Activated CD8-positive, alpha-beta T cell treated with anti-CD3 and anti-CD28 coated beads, Interleukin-2, amount 10 ng/mL, durations not matched to agents 7 days and 5 days (primary cell): ENCODE measurements around the gene EXOSC7. TPM values are rescaled to one million over a fixed set of nuclear protein-coding genes. Genes with fewer than 3 reads are reported as not detected.

Source experiments
- ATAC-seq: fragments of 150-1000 bp; cut with Tn5 transposase; one replicate; pipeline ENCODE4 v1.10.0; 2021; ENCODE audit warnings: moderate library complexity
- CTCF ChIA-PET: fragments of 350-600 bp; sonication (Branson Sonifier 250); formaldehyde crosslinking; loops from one replicate; lab custom pipeline; 2021; ENCODE audit warnings: antibody characterized with exemption; lab: Charles Lee
- POLR2A ChIA-PET: fragments of 350-600 bp; sonication (Branson Sonifier 250); formaldehyde crosslinking; loops from one replicate; lab custom pipeline; 2021; ENCODE audit warnings: antibody characterized with exemption; lab: Charles Lee
- DNase-seq: peaks from one replicate; pipeline ENCODE4 v3.0.0-alpha.2; 2020
- H3K27ac Mint-ChIP-seq: one replicate; pipeline ENCODE4 v1.8.0; 2021; ENCODE audit warnings: mild to moderate bottlenecking, mixed read lengths
- H3K27me3 Mint-ChIP-seq: one replicate; pipeline ENCODE4 v1.8.0; 2021; ENCODE audit warnings: low read depth, mixed read lengths
- H3K36me3 Mint-ChIP-seq: one replicate; pipeline ENCODE4 v1.8.0; 2021; ENCODE audit warnings: low read depth, mixed read lengths
- H3K4me1 Mint-ChIP-seq: one replicate; pipeline ENCODE4 v1.8.0; 2021; ENCODE audit warnings: low read depth, mixed read lengths
- H3K4me3 Mint-ChIP-seq: one replicate; pipeline ENCODE4 v1.8.0; 2021; ENCODE audit warnings: mild to moderate bottlenecking, mixed read lengths
- H3K9me3 Mint-ChIP-seq: one replicate; pipeline ENCODE4 v1.8.0; 2022; ENCODE audit warnings: mixed read lengths; ENCODE audit not compliant: insufficient read depth
- total RNA-seq, 2 experiments: library from RNA; stranded (reverse); gene quantifications; one replicate each; pipeline ENCODE4 v1.2.3, GENCODE V29; 2021

EXOSC7 gene
- 10 to 100 TPM; 49.5 to 50.1 TPM for total RNA-seq

GRCh38 chr3:44976002-44976815 is at the start of gene EXOSC7, which contains the start of gene ZDHHC3:
Gene EXOSC7 (plus strand): TSS chr3:44976244. CDS start chr3:44976278, 34 bp downstream.
Gene ZDHHC3 (minus strand): TSS chr3:44976174. CDS start chr3:44959436, 16,738 bp downstream.
- no peaks in the 10 kb centered on the region for H3K27me3 Mint-ChIP-seq
- peaks cover 37% of the 10 kb centered on the region for H3K36me3 Mint-ChIP-seq
- peak; percentile 93 for ATAC-seq
- peaks cover 62% of the 10 kb centered on the region for H3K4me1 Mint-ChIP-seq
- ChIA-PET CTCF (interaction anchor here (1.0 to 5.6 kb wide), 9 partner anchors 9 to 65 kb away, joined by 3 to 38 read pairs (median 7); no protein-coding TSS in a partner anchor), POLR2A (interaction anchor here (0.6 to 2.7 kb wide), 9 partner anchors 9 to 466 kb away, joined by 3 to 20 read pairs (median 5); partner anchors contain the start of genes KIAA1143 and KIF15)
- peak within 1 kb of the TSS; percentile 96 for H3K27ac Mint-ChIP-seq
- peak; percentile 90 for DNase-seq
- peak within 1 kb of the TSS; percentile 97 for H3K4me3 Mint-ChIP-seq
- H3K9me3 Mint-ChIP-seq = no peaks in the 10 kb centered on the region

- no peak for ATAC-seq
- peak overlapping the region; percentile 49 for H3K27ac Mint-ChIP-seq
- H3K4me3 Mint-ChIP-seq = no peak overlapping the region
- no peak for DNase-seq
- H3K27me3 Mint-ChIP-seq = no peaks in the 10 kb centered on the region
- H3K9me3 Mint-ChIP-seq = no peaks in the 10 kb centered on the region
- CTCF ChIA-PET = no interaction called here
- POLR2A ChIA-PET = interaction anchor here (0.5 kb wide), 1 partner anchor 92 kb away, joined by 4 read pairs; no protein-coding TSS in a partner anchor
- peaks cover 47% of the 10 kb centered on the region for H3K36me3 Mint-ChIP-seq
- no peaks in the 10 kb centered on the region for H3K4me1 Mint-ChIP-seq
Observed at GRCh38 chr3:44926921-44927320, 49.1 kb upstream of the EXOSC7 start.

- no peaks in the 10 kb centered on the region for H3K27me3 Mint-ChIP-seq
- peaks cover 47% of the 10 kb centered on the region for H3K36me3 Mint-ChIP-seq
- POLR2A ChIA-PET = interaction anchor here (0.5 kb wide), 1 partner anchor 93 kb away, joined by 4 read pairs; no protein-coding TSS in a partner anchor
- no peaks in the 10 kb centered on the region for H3K9me3 Mint-ChIP-seq
- H3K4me1 Mint-ChIP-seq = peaks cover 1% of the 10 kb centered on the region
- CTCF ChIA-PET = no interaction called here
- DNase-seq (no peak), ATAC-seq (no peak)
- H3K27ac Mint-ChIP-seq = peak overlapping the region; percentile 49
- H3K4me3 Mint-ChIP-seq = no peak overlapping the region
Observed at GRCh38 chr3:44927371-44927770, 48.7 kb upstream of the EXOSC7 start.

- Mint-ChIP-seq H3K36me3 (peaks cover 67% of the 10 kb centered on the region), H3K27me3 (no peaks in the 10 kb centered on the region), H3K27ac (peak overlapping the region; percentile 11), H3K9me3 (no peaks in the 10 kb centered on the region), H3K4me1 (peaks cover 21% of the 10 kb centered on the region), H3K4me3 (no peak overlapping the region)
- CTCF ChIA-PET = no interaction called here
- ATAC-seq = no peak
- POLR2A ChIA-PET = no interaction called here
- no peak for DNase-seq
Observed at GRCh38 chr3:44929782-44930181, 46.3 kb upstream of the EXOSC7 start.

GRCh38 chr3:44930911-44931310 is 45.1 kb upstream of the EXOSC7 start:
- ChIA-PET POLR2A (no interaction called here), CTCF (no interaction called here)
- Mint-ChIP-seq H3K27ac (no peak overlapping the region), H3K9me3 (no peaks in the 10 kb centered on the region), H3K27me3 (no peaks in the 10 kb centered on the region), H3K4me3 (no peak overlapping the region), H3K36me3 (peaks cover 63% of the 10 kb centered on the region), H3K4me1 (peaks cover 26% of the 10 kb centered on the region)
- DNase-seq (no peak), ATAC-seq (no peak)

- Mint-ChIP-seq H3K4me1 (peaks cover 32% of the 10 kb centered on the region), H3K9me3 (no peaks in the 10 kb centered on the region), H3K27ac (peak overlapping the region; percentile 15), H3K27me3 (no peaks in the 10 kb centered on the region), H3K4me3 (no peak overlapping the region), H3K36me3 (peaks cover 66% of the 10 kb centered on the region)
- ATAC-seq = no peak
- ChIA-PET CTCF (no interaction called here), POLR2A (no interaction called here)
- no peak for DNase-seq
Observed at GRCh38 chr3:44931791-44932190, 44.3 kb upstream of the EXOSC7 start.

- CTCF ChIA-PET = no interaction called here
- H3K9me3 Mint-ChIP-seq = no peaks in the 10 kb centered on the region
Observed at GRCh38 chr3:44932271-44932670, 43.8 kb upstream of the EXOSC7 start.

GRCh38 chr3:44932986-44933944 is 42.8 kb upstream of the EXOSC7 start:
- no peak for ATAC-seq

More at GRCh38 chr3:44932271-44932670, 43.8 kb upstream of the EXOSC7 start:
- Mint-ChIP-seq H3K27ac (no peak overlapping the region), H3K27me3 (no peaks in the 10 kb centered on the region), H3K4me3 (no peak overlapping the region), H3K36me3 (peaks cover 61% of the 10 kb centered on the region), H3K4me1 (peaks cover 32% of the 10 kb centered on the region)
- ATAC-seq (no peak), DNase-seq (no peak)
- POLR2A ChIA-PET = no interaction called here

GRCh38 chr3:44939581-44940036 is 36.4 kb upstream of the EXOSC7 start:
- Mint-ChIP-seq H3K4me1 (peaks cover 21% of the 10 kb centered on the region), H3K27ac (peak overlapping the region; percentile 52), H3K27me3 (no peaks in the 10 kb centered on the region), H3K4me3 (no peak overlapping the region), H3K36me3 (peaks cover 65% of the 10 kb centered on the region), H3K9me3 (no peaks in the 10 kb centered on the region)
- ATAC-seq = no peak
- no peak for DNase-seq
- POLR2A ChIA-PET = no interaction called here
- CTCF ChIA-PET = no interaction called here

More at GRCh38 chr3:44932986-44933944, 42.8 kb upstream of the EXOSC7 start:
- Mint-ChIP-seq H3K4me1 (peaks cover 32% of the 10 kb centered on the region), H3K27ac (peak overlapping the region; percentile 78), H3K4me3 (no peak overlapping the region), H3K36me3 (peaks cover 65% of the 10 kb centered on the region), H3K27me3 (no peaks in the 10 kb centered on the region), H3K9me3 (no peaks in the 10 kb centered on the region)
- CTCF ChIA-PET = interaction anchor here (1.4 to 2.2 kb wide), 3 partner anchors 13 to 43 kb away, joined by 5 to 8 read pairs (median 6); partner anchors contain the start of genes EXOSC7 and ZDHHC3
- POLR2A ChIA-PET = no interaction called here
- no peak for DNase-seq

- no peak for DNase-seq
- ChIA-PET POLR2A (interaction anchor here (0.7 kb wide), 1 partner anchor 45 kb away, joined by 3 read pairs; no protein-coding TSS in a partner anchor), CTCF (interaction anchor here (0.9 to 1.5 kb wide), 3 partner anchors 16 to 32 kb away, joined by 3 to 4 read pairs (median 3); no protein-coding TSS in a partner anchor)
- Mint-ChIP-seq H3K4me3 (no peak overlapping the region), H3K4me1 (peaks cover 10% of the 10 kb centered on the region), H3K9me3 (no peaks in the 10 kb centered on the region), H3K27me3 (no peaks in the 10 kb centered on the region), H3K27ac (no peak overlapping the region), H3K36me3 (peaks cover 54% of the 10 kb centered on the region)
- no peak for ATAC-seq
Observed at GRCh38 chr3:44942202-44942921, 33.7 kb upstream of the EXOSC7 start.
